WTC11 (cell line): ENCODE results near the gene NCS1.

ENCODE experiments used
- NR2C2 ChIP-seq: sonication (generic); formaldehyde crosslinking; IDR thresholded peaks from 2 replicates; pipeline ENCODE4 v1.8.0; 2022; ENCODE audit warnings: mild to moderate bottlenecking, missing genetic modification reagents
- NR3C1 ChIP-seq: sonication (generic); formaldehyde crosslinking; conservative IDR thresholded peaks from 2 replicates; pipeline ENCODE4 v1.8.1; 2023; ENCODE audit warnings: low read depth, mild to moderate bottlenecking, missing genetic modification reagents
- RELA ChIP-seq: sonication (generic); formaldehyde crosslinking; IDR thresholded peaks from 2 replicates; pipeline ENCODE4 v1.8.1; 2022; ENCODE audit warnings: missing genetic modification reagents, mild to moderate bottlenecking, borderline replicate concordance
- TCF7 ChIP-seq: sonication (generic); formaldehyde crosslinking; IDR thresholded peaks from 2 replicates; pipeline ENCODE4 v1.8.0; 2022; ENCODE audit warnings: mild to moderate bottlenecking, low read depth, missing genetic modification reagents, moderate library complexity
- TF ChIP-seq, protein P1 (sequence below): fragments of 200-600 bp; IDR thresholded peaks from 2 replicates; pipeline ENCODE4 v1.8.0; 2022; ENCODE audit warnings: antibody characterized with exemption
- TF ChIP-seq, protein P2 (sequence below): sonication (generic); formaldehyde crosslinking; conservative IDR thresholded peaks from 2 replicates; pipeline ENCODE4 v1.8.1; 2022; ENCODE audit warnings: mild to moderate bottlenecking, missing genetic modification reagents
- TF ChIP-seq, protein P3 (sequence below): sonication (generic); formaldehyde crosslinking; IDR thresholded peaks from 2 replicates; pipeline ENCODE4 v1.8.1; 2023; ENCODE audit warnings: mild to moderate bottlenecking, missing genetic modification reagents

DNA sequence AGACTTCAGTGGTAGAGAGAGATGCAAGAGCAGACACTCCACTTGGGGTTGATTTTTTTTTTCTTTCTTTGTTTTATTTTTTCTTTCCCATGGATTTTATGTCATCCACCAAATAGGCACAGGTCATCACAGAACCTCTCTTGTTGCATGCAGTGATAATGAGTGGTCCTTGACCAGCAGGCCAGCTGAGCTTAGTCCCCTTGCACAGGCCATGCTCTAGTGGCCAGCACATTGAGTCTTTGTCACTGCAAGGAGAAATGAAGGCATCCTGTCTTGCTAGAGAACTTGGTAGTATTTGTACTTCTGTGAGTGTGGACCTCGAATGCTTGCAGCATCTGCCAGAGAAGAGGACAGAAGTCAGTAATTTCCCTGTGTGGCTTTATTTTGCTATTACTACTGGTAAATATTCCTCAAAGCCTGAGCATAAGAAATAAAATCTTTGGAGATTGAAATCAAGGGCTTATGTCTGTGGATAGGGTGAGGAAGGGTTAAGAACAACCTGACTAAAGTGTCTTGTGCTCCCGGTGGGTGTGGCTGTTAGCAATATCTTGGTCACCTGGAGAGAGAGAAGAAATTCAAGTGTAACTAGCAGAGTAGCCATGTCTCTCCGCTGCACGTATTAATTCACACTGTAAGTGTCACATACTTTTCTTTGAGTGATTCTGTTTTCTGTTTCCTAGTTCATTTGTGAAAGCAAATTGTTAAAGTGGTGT is 45.3 kb upstream of the NCS1 start:
- TF ChIP-seq, protein P1, sequence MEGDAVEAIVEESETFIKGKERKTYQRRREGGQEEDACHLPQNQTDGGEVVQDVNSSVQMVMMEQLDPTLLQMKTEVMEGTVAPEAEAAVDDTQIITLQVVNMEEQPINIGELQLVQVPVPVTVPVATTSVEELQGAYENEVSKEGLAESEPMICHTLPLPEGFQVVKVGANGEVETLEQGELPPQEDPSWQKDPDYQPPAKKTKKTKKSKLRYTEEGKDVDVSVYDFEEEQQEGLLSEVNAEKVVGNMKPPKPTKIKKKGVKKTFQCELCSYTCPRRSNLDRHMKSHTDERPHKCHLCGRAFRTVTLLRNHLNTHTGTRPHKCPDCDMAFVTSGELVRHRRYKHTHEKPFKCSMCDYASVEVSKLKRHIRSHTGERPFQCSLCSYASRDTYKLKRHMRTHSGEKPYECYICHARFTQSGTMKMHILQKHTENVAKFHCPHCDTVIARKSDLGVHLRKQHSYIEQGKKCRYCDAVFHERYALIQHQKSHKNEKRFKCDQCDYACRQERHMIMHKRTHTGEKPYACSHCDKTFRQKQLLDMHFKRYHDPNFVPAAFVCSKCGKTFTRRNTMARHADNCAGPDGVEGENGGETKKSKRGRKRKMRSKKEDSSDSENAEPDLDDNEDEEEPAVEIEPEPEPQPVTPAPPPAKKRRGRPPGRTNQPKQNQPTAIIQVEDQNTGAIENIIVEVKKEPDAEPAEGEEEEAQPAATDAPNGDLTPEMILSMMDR, result no peak
- TF ChIP-seq NR2C2 (CRISPR knock-in tag), result no peak
- TF ChIP-seq RELA, result no peak
- TF ChIP-seq, protein P2, sequence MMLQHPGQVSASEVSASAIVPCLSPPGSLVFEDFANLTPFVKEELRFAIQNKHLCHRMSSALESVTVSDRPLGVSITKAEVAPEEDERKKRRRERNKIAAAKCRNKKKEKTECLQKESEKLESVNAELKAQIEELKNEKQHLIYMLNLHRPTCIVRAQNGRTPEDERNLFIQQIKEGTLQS (CRISPR knock-in tag), result no peak
- TF ChIP-seq, protein P3, sequence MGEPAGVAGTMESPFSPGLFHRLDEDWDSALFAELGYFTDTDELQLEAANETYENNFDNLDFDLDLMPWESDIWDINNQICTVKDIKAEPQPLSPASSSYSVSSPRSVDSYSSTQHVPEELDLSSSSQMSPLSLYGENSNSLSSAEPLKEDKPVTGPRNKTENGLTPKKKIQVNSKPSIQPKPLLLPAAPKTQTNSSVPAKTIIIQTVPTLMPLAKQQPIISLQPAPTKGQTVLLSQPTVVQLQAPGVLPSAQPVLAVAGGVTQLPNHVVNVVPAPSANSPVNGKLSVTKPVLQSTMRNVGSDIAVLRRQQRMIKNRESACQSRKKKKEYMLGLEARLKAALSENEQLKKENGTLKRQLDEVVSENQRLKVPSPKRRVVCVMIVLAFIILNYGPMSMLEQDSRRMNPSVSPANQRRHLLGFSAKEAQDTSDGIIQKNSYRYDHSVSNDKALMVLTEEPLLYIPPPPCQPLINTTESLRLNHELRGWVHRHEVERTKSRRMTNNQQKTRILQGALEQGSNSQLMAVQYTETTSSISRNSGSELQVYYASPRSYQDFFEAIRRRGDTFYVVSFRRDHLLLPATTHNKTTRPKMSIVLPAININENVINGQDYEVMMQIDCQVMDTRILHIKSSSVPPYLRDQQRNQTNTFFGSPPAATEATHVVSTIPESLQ (CRISPR knock-in tag), result no peak
- TF ChIP-seq NR3C1, result no peak
- TF ChIP-seq TCF7 (CRISPR knock-in tag), result no peak
